GM12874 (cell line): ENCODE measurements around the gene CCNY.

ENCODE experiments used
- CTCF ChIP-seq: IDR thresholded peaks from 2 replicates; pipeline ENCODE4 v1.5.1; 2011; ENCODE audit warnings: low read depth, mild to moderate bottlenecking, control low read depth, low read length, moderate library complexity; ENCODE audit not compliant: insufficient read depth

CCNY gene

GRCh38 chr10:35486297-35486990, 150.1 kb downstream of the CCNY start:
- TF ChIP-seq CTCF = no peak

GRCh38 chr10:35487336-35488034, 151.2 kb downstream of the CCNY start:
- TF ChIP-seq CTCF = no peak

GRCh38 chr10:35488228-35488627, 151.9 kb downstream of the CCNY start:
- no peak for TF ChIP-seq CTCF

GRCh38 chr10:35492386-35493195, 156.3 kb downstream of the CCNY start:
- TF ChIP-seq CTCF = no peak

- no peak for TF ChIP-seq CTCF
These were observed 157.1 kb downstream of the CCNY start for GRCh38 chr10:35493196-35494118.

GRCh38 chr10:35495521-35496119, 159.3 kb downstream of the CCNY start:
- no peak for TF ChIP-seq CTCF
